ENCODE measurements around the gene ROBO3. TPM values are rescaled to one million over a fixed set of nuclear protein-coding genes. Genes with fewer than 3 reads are reported as not detected.
A peak's percentile ranks its signal among the peaks of the same experiment; 100 is the strongest.

ROBO3 gene
- total RNA-seq, 2 donors from 2014 or later: 11.1 to 11.5 TPM

DNA sequence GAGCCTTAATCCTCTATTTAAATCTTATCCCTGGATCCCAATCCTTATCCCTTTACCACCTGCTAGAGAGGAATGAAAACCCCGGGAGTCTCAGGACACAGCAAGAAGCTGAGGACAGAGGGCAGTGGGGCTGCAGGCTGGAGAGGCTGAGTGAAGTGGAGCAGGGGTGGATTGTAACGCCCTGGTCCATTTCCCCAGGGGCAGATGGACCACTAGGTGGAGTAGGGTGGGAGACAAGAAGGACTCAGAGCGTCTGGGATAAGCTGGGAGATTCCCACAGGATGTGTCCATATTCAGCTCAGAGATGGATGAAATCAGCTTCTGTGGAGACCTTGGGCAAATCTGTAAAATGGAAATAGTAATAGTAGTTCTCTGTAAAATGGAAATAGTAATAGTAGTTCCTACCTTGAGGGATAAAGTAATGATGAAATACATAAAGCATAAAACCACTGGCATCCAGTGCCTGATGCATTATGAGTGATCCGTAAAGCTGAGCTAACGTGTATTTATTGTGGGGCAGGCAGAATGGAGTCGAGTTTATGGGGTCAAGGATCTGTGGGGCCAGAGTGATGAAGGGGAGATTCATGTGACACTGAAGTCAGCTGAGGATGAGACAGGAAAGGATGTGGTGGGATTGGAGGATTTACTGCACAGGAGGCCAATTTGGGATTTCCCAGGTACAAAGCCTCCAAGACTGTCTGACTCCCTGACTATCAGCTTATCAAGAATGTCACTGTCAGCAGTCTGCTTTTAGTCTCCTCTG is 34.3 kb downstream of the ROBO3 start:
- intact Hi-C loops (cut with DNase I): no loop called here
- ATAC-seq (no peak), DNase-seq (no peak)

DNA sequence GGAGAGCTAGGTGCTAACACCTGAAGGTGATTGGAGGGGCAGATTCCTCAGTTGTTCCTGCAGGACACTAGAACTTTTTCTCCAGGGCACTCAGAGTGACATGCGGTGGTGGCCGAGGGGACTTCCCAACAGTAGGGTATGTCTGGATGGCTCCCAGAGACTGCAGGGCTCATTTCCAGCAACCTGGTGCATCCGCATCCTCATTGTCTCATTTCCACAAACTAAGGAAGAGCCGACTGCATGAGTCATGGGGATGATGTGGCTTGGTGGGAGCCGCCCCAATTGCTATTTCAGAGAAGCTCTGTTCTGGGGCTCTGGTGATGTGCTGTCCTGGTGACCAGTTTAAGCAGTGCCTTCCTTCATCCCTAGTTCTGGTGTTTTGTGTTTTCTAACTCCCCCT is 35.2 kb downstream of the ROBO3 start:
- DNase-seq (peak; percentile 61), ATAC-seq (peak in 1 of 2 donors; percentile 31)
- intact Hi-C loops (cut with DNase I): no loop called here

DNA sequence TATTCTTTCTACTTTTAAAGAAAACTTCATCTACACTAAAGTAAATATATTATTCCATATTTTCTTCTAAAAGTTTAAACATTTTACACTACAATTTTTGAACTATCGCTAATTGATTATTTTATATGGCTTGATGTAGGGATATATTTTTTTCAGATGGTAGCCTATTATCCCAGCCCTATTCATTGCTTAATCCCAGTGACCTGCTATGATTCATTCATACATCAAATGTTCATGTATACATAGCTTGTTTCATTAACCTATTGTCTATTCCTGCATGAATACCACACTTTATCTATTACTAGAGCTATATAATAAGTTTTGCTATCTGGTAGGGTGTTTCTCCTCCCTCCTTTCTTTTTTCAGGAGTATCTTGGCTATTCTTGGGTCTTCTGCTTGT is 37.4 kb downstream of the ROBO3 start:
- intact Hi-C loops (cut with DNase I): no loop called here
- ATAC-seq (no peak), DNase-seq (no peak)

DNA sequence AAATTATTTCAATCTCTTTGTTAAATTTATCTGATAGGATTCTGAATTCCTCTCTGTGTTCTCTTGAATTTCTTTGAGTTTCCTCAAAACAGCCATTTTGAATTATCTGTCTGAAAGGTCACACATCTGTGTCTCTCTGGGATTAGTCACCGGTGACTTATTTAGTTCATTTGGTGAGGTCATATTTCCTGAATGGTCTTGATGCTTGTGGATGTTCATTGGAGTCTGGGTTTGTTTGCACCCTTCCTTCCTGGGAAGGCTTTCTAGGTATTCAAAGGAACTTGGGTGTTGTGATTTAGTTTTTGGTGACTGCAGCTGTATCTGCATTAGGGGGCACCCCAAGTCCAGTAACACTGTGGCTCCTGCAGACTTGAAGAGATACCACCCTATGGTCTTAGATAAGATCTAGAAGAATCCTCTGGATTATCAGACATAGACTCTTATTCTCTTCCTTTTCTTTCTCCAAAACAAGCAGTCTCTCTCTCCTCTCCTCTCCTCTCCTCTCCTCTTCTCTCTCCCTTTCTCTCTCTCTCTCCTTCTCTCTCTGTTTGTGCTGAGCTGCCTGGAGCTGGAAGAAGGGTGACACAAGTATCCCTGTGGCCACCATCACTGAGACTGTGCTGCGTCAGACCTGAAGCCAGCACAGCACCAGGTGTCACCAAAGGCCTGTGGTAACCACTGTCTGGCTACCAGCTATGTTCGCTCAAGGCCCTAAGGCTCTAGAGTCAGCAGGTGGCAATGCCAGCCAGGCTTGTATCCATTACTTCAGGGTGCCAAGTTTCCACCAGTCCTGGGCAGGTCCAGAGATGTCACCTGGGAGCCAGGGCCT is 50.5 kb downstream of the ROBO3 start:
- ATAC-seq: no peak
- intact Hi-C loops (cut with DNase I): no loop called here
- no peak for DNase-seq

DNA sequence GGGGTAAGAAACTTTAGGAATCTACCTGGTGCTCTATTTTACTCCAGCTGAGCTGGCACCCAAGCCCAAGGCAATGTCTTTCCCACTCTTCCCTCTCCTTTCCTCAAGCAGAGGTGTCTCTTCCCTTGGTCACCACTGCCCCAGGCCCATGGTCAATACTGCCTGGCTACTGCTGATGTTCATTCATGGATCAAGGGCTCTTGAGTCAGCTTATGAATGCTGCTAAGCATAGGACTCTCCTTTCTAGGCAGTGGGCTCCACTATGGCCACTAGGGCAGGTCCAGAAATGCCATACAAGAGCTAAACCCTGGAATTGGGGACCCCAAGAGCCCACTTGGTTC is 51.1 kb downstream of the ROBO3 start:
- intact Hi-C loops (cut with DNase I): no loop called here
- no peak for ATAC-seq
- no peak for DNase-seq

DNA sequence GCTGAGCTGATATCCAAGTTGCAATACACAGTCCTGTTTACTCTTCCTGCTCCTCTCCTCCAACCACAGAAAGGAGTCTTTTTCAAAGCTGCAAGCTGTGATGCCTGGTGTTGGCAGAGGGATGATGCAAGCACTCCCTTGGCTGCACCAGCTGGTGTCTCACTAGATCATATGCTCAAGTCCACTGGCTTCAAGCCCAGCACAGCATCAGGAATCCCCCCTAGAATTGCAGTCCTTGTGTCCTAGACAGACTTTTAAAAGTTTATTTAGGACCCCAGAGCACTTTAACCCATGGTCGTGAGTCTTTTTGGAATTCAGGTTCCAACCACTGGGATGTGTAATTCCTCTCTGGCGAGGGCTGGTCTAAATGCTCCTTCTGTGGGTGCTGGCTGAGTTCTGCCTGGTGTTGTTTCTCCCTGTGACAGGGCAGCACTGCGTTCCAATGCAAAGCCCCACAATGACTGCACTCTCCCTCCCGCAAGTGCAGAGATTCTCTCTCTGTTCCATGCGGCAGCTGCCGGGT is 51.9 kb downstream of the ROBO3 start:
- DNase-seq (no peak), ATAC-seq (no peak)
- intact Hi-C loops (cut with DNase I): no loop called here

DNA sequence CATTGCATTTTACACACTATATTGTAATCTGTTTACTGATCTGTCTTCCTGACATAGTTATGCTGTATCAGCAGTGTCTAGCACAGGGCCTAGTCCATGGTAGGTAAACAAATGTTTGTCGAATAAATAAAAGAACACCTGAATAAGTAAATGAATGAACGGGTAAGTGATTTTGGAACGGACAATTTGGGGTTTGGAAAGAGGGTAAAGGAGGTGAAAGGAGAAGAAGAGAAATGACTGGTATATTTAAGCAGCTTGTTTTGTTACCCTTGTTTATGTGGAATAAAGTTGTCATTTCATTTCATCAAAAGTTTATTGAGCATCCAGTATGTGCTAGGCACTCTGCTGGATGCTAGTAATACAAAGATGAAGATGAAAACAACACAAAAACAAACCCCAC is 53.7 kb downstream of the ROBO3 start, which contains the start of gene HEPN1:
Gene HEPN1, plus strand, starts transcription at position 301 of the 400 bp plus-strand sequence.
- no peak for DNase-seq
- intact Hi-C loops (cut with DNase I): no loop called here
- no peak for ATAC-seq

DNA sequence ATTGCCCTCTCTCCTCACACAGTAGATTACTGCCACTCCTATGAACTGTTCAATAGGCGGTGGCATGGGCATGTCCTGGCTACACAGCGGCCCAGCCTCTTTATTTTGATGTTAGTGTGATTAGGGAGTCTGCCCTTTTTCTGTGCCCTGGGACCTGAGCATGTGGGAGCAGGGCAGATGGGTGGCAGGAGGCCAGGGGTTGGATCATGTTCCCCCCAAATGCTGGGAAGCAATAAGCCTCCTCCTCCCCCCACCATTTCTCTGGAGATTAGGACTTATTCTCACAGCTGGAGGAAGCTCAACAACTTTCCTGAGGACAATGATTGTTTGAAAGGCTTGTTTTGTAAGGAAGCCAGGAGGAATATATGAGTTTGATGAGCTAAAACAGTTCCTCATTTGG is 54.7 kb downstream of the ROBO3 start:
- DNase-seq: no peak
- ATAC-seq: no peak
- intact Hi-C loops (cut with DNase I): no loop called here

DNA sequence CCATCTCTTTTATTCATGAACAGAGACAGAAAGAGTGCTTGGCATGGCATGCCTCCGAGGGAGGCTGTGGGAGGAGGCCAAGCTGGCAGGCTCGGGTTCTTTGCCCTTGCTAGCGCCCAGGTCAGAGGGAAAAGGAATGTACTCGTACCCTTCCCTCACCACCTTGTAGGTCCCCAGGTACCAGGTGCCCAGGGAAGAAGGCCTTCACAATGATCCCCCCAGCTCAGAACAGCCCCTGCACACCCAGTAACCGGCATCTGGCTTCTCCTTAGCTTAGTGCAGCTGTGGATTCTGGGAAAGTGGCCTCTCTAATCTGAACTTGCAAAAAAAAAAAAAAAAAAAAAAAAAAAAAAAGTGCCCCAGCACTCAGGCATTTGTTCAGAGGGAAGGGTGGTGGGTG is 55.1 kb downstream of the ROBO3 start:
- DNase-seq (no peak), ATAC-seq (no peak)
- intact Hi-C loops (cut with DNase I): no loop called here

DNA sequence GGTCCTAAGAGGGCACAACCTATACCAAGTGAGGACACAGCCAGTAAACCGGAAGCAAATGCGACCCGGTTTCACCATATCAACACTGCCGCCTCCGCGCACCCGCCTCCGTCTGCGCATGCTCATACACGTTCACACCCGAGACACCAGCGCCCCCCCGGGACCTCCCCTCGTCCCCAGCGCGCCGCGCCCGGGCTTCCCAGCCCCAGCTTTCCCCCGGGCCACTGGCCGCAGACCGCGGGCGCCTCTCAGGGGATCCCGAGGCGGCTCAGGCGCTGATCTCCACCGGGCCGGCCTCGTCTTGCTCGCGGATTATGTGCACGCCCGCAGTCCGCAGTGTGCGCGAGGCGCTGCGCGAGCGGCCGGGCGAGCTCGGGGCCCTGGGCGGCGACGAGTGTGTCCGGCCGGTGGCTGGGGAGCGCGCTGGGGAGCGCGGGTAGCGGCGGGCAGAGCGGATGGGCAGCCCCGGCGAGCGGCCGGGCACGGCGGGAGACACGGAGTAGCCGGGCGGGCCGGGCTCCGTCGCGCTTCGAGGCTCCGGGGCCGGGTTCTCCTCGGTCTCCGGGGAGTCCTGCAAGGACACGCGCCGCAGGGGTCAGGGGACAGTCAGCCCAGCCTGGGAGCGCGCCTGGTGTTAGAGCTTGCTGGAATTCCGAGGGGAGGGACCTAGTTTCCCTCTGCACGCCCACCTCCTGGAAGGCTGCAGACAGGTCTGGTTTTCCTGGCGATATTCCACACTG is 55.8 kb downstream of the ROBO3 start:
- ATAC-seq (peak; percentile 79 to 86), DNase-seq (peak; percentile 89)
- intact Hi-C loops (cut with DNase I): no loop called here

DNA sequence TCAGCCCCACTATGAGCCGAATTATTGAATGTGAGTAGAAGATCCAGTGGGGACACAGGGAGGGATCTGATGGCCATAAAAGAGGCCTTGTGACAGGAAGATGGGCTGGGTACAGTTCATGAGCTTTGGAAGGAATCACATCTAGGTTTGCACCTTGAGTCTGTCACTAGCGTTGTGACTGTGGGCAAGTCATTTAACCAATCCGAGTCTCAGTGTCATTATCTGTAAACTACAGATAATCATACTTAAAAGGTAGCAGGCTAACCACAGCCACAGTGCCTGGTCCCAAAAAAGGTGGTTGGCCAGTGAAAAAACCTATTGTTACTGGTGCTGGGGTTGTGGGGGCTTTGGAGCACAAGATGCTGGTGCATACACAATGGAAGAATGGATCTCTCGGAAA is 57.6 kb downstream of the ROBO3 start:
- ATAC-seq (no peak), DNase-seq (no peak)
- intact Hi-C loops (cut with DNase I): no loop called here

DNA sequence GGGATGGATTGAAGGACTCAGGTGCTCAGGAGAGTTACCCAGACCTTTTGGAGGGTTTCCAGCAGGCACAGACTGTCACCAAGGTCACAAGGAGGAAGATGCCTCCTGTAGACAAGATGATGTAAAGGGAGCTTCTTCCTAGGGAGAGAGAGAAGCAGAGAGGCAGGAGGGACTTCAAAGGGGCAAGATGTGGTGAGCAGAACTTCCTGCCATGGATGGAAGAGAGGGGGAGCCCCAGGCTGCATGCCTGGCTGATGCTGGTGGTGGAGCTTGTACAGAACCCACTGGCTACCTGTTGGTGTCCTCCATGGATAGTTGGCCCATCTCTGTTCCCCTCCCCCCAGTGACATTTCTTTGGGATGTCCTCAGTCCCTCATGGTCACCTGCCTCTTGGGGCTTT is 58.1 kb downstream of the ROBO3 start:
- intact Hi-C loops (cut with DNase I): no loop called here
- ATAC-seq (no peak), DNase-seq (no peak)

DNA sequence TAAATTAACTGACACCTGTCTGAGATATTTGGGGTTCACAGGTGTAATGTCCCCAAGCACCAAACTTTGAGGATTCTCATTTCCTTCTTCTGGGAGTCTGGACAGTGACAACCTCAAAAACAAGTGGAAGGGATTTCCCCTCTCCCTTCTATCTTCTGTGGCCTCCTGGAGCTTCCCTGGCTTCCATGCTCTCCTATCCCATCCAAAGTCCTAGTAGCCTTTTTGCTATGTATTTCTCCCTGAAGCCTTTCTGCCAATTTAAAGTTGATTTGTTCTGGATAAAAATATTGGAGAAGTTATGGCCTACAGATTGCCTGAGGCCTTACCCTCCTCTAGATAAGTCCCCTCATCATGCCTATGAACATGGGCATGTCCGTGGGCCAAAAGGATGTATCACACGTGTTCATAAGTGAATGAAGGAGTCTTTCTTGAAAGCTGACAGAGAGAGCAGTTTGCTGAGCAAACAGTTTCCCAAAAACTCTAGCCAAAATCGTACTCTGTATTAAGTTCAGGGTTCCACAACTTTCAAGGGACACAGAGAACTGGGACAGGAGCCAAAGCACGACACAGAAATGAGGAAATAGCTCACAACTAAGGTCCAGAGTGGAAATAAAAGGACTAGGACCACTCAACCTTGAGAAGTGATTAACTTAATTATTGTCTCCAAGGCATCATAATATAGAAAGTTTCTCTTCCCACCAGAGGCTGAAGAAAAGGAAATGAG is 63.9 kb downstream of the ROBO3 start:
- intact Hi-C loops (cut with DNase I): no loop called here
- peak in 1 of 2 donors; percentile 83 for ATAC-seq

DNA sequence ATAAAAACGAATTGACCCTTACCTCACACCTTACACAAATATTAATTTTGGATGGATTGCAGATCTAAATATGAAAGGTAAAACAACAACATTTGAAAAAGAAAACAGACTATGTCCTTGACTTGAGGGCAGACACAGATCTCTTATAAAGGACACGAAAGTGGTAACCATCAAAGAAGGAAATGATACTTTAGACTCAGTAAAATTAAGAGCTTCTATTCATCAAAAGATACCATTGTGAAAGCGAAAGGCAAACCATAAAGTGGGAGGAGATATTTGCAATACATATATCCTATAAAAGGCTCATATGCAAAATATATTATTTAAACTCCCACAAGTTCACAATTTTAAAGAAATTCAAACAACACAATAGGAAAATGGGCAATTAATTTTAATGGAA is 65.6 kb downstream of the ROBO3 start:
- no peak for DNase-seq
- ATAC-seq: no peak
- intact Hi-C loops (cut with DNase I): no loop called here

More for the DNA sequence above, 63.9 kb downstream of the ROBO3 start:
- no peak for DNase-seq

Other genes with a start within 250 kb of the ROBO3 start
- gene TBRG1, start 242.6 kb upstream of the ROBO3 start, total RNA-seq: 10 to 100 TPM; 22.4 to 23.1 TPM
- gene SIAE, start 191.7 kb upstream of the ROBO3 start, total RNA-seq: 10 to 100 TPM; 40.4 to 41.0 TPM
- gene SPA17, start 191.5 kb upstream of the ROBO3 start, total RNA-seq: 1 to 10 TPM; 3.5 to 4.0 TPM
- 1 to 10 TPM; 6.6 to 8.2 TPM for gene NRGN, start 125.5 kb upstream of the ROBO3 start, total RNA-seq
- 1 to 10 TPM in 1 of 2 donors, under 1 TPM in 1; 0.88 to 1.8 TPM for gene VSIG2, start 113.2 kb upstream of the ROBO3 start, total RNA-seq
- 10 to 100 TPM; 41.6 to 67.2 TPM for gene ESAM, start 103.1 kb upstream of the ROBO3 start, total RNA-seq
- gene MSANTD2, start 65.0 kb upstream of the ROBO3 start, total RNA-seq: 1 to 10 TPM; 4.3 to 5.5 TPM
- 10 to 100 TPM; 18.9 to 43.3 TPM for gene ROBO4, start 32.4 kb downstream of the ROBO3 start, total RNA-seq
- gene HEPN1, start 53.8 kb downstream of the ROBO3 start, total RNA-seq: not detected
- gene HEPACAM, start 70.6 kb downstream of the ROBO3 start, total RNA-seq: 1 to 10 TPM; 4.6 to 5.4 TPM
- under 1 TPM; 0.31 to 0.82 TPM for gene CCDC15, start 88.8 kb downstream of the ROBO3 start, total RNA-seq
- gene SLC37A2, start 197.9 kb downstream of the ROBO3 start, total RNA-seq: 1 to 10 TPM; 6.0 to 8.9 TPM
- gene TMEM218, start 246.2 kb downstream of the ROBO3 start, total RNA-seq: 10 to 100 TPM; 10.9 to 12.8 TPM